Activated CD8-positive, alpha-beta memory T cell treated with anti-CD3 and anti-CD28 coated beads for 36 hours (primary cell): Measurements from ENCODE around the gene GRAMD4. TPM values are rescaled to one million over a fixed set of nuclear protein-coding genes. Genes with fewer than 3 reads are reported as not detected.

Source experiments
- CTCF ChIA-PET: fragments of 350-600 bp; sonication (Branson Sonifier 250); formaldehyde crosslinking; loops from one replicate; lab custom pipeline; 2021; ENCODE audit warnings: antibody characterized with exemption; lab: Charles Lee
- POLR2A ChIA-PET: fragments of 350-600 bp; sonication (Branson Sonifier 250); formaldehyde crosslinking; loops from one replicate; lab custom pipeline; 2021; ENCODE audit warnings: antibody characterized with exemption; lab: Charles Lee
- total RNA-seq, 2 experiments: library from RNA; stranded (reverse); gene quantifications; one replicate each; pipeline ENCODE4 v1.2.3, GENCODE V29; 2021

GRAMD4 gene
- total RNA-seq, 2 experiments from 2014 or later = 31.4 to 36.4 TPM

DNA sequence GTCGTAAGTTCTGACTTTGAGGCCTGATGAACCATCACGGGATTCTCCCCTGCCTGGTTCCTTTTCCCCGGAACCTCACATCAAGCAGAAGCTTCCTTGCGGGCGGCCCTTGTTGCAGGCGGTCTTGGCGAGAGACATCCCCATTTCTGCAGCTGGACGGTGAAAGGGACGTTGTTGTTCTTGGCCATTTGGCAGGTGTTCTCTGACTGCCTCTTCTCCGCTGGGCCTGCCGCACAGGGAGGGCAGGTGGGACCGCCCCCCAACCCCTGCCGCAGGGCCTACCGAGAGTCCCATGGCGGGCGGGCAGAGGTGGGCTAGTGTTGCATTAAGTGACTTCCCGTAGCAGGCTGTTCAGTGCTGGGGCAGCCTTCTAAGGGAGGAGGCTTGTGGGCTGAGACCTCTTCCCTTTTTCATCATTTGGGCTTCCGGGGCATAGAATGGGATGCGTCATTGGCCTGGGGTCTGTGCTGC is 26.9 kb upstream of the GRAMD4 start:
- ChIA-PET POLR2A (no interaction called here), CTCF (no interaction called here)

DNA sequence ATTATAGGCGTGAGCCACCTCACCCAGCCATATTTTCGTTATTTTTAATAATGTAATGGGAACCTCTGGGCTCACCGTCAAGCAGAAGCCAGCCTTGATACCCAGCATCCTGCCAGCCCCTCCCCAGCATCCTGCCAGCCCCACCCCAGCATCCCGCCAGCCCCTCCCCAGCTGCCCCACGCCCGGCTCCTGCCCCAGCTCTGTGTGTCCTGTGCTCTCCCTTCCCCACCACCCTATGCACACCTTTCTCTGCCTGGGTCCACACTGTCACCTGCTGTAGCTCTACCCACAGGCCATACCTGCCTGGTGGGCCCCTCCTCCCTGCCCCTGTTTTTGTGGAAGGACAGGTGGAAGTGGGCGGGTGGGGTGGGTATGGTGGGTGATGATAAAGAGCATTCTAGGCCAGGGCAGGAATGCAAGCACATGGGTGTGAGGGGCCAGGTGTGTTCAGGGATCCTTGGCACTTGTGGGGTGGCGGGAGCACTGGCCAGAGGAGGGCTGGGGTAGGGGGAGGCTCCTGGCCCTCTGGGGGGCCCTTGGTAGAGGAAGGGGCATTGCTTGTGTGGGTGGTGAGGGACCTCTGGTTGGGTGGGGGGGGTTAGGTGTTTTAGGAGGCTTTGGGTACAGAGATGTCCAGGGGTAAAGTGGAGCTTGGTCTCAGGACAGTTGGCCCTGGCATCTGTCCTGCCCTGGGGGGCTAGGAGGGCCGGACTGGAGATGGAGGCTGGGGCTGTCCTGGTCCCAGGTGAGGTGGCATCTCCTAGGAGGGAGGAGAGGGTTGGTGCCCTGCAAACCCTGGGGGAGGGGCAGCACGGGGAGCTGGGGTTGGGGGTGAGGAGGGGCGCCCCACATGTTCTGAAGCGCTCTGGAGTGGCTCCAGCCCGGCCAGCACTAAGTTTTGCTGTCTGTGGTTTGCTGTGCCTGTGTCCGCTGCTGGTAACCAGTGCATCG is 25.9 kb upstream of the GRAMD4 start:
- ChIA-PET CTCF (no interaction called here), POLR2A (no interaction called here)

DNA sequence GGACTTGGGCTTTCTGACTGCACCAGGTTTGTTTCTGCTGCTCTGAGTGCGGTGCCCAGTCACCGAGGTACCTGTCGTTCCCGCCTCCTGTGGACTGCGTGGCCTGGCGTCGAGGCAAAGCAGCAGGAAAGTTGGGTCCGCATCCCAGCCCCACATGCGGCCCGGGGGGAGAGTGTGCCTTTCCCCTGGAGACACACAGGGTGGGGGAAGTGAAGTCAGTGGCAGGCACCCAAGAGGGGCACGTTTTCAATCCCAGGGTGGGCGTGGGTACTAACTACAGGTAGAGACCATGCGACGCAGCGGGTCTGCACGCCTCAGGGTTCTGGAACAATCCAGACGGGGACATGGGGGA is 25.3 kb upstream of the GRAMD4 start:
- POLR2A ChIA-PET = no interaction called here
- CTCF ChIA-PET = no interaction called here

DNA sequence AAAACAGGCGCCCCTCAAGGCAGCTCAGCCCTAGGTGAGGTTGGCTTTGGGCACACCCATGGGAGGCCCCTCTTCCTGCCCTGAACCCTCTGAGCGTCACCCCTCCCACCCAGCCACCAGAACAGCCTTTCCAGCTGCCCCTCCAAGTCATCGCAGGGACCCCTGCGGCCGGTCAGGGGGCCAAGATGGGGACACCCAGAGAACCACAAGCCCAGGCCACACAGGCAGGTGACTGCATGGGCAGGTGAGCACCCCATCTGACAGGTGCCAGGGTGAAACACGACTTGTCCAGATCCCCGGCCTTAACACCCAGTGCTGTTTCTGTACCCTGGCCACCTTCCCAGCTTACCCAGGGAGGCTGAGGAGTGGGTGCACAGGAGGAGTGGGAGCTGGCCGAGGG is 24.6 kb upstream of the GRAMD4 start:
- POLR2A ChIA-PET = no interaction called here

DNA sequence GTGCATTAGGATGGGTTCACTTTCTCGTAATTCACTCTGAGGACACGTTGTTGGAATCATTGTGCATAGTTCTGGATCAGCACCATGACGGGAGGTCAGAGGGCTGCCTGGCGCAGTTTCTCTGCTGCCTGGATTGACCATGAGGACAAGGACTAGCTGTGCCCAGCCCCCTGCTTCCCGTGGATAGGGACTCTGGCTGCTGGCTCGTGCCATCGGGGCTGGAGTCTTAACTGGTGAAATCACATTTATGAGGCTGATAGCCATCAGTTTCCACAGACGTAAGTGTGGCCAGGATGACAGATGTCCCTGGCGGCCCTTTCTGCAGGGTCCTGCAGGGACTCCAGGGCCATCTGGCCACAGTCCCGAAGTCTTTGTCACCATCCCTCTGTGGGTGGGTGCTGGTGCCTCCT is 24.1 kb upstream of the GRAMD4 start:
- ChIA-PET CTCF (no interaction called here), POLR2A (no interaction called here)

More for the DNA sequence above, 24.6 kb upstream of the GRAMD4 start:
- CTCF ChIA-PET = no interaction called here

DNA sequence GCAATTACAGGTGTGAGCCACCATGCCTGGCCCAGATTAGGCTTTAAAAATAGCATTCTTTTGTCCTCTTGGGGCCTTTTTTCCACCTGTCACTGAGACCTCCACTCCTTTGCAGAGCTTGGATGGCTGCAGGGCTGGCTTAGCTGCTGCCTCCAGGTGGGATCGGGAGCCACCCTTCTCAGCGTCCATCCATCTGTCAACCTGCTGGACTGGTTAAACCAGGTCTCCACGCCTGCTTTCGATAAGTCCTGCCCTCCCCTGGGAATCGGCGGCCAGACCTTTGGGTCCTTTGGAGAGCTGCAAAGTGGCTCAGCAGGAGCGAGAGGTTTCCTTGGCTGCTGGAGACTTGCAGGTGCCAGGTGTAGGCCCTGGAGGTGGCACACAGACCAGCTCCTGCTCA is 23.4 kb upstream of the GRAMD4 start:
- ChIA-PET POLR2A (no interaction called here), CTCF (no interaction called here)

DNA sequence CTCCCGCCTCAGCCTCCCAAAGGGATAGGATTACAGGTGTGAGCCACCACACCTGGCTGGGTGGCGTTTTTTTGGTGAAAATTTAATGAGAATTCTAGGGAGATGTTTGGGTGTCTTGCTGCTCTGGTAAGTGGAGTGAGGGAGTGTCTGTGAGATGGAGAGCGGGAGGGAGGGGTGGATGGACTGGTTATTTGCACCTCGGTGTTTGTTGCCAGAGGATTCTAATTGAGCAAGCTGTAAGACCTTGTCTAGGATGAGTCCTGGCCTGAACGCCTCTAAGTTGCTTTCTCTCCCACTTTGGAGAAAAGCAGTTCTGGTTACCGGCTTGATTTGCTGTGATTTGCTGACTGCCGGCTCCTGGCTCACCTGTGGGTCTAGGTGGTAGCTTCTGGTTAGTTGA is 22.0 kb upstream of the GRAMD4 start:
- CTCF ChIA-PET = no interaction called here
- POLR2A ChIA-PET = no interaction called here

DNA sequence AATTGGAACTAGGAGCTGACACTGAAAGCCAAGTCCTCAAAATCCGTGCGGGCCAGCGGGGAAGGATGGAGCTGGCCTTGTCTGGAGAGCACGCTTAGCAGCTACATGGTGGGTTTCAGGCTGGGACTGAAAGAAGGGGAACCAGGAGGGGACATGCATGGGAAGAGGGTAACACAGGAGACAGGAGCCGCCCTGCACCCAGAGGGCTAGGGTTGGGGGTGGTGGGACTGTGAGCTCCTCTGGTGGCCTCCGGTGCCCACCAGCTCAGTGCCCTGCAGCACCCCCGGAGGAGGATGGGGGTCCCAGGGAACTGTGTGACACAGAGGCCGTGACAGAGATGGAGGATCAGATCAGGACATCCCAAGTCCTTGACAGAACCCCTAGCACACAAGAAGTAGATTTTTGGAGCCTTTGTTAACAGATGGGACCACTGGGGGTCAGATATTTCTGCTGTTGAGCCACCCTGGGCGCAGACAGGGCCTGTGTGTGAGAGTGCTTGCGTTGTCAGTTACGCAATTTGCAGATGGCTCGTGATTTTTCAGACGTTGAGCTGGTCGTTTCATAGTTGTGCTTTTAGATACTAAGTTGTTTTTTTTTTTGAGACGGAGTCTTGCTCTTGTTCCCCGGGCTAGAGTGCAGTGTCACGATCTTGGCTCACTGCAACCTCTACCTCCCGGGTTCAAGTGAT is 21.3 kb upstream of the GRAMD4 start:
- ChIA-PET POLR2A (no interaction called here), CTCF (no interaction called here)

DNA sequence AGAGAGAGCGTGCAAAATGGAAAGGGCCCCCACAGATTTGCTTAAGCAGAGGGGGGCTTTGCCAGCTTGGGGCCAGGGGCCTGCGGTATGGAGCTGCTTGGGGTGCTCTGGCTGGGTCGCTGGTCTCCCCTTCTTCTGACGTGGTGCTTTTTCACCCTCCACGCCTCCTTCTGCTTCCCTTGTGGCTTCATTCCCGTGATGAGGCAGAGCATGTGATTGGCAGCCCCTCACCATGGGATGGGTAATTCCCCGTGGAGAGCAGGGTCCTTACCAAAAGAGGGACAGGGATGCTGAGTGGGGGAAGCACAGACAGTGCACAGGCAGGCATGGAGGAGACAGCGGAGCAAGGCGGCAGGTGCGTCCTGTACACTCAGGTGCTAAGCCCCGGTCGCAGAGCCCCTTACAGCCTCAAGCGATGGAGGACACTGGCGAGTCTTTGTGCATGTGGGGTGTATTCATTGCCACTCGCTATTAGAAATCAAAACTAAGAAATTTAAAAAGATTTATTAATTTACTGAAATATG is 19.9 kb upstream of the GRAMD4 start:
- ChIA-PET POLR2A (interaction anchor here (0.8 kb wide), 1 partner anchor 12 kb away, joined by 3 read pairs; no protein-coding TSS in a partner anchor), CTCF (no interaction called here)

DNA sequence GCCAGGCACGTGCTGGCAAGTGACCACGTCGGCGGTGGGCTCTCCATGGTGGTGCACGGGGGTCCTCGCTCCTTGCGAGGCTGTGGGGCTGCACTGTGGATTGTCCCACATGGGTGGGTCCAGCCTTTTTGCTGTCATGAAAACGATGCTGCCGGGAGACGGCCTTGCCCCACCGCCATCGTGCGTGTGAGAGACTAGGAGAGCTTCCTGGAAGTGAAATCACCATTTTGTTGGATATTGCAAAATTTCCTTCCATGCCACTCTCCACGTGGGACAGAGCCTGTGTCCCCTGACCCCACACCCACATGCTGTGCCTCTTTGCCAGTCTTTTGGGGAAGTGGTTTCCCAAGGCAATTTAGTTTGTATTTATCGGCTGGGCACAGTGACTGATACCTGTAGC is 18.2 kb upstream of the GRAMD4 start:
- POLR2A ChIA-PET = no interaction called here
- CTCF ChIA-PET = no interaction called here

DNA sequence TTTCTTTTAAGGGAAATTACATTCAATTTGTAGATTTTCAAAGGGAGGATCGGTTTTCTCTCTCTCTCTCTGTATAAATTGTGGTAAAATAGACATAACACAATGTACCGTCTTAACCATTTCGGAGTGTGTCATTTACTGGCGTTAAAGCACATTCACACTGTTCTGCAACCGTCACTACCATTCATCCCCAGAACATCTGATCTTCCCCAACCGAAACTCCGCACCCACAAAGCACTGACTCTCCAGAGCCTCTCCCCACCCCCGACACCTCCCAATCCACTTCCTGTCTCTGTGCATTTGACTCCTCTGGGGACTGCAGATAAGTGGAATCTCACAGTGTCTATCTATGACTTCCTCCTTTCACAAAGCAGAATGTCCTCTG is 15.9 kb upstream of the GRAMD4 start:
- ChIA-PET CTCF (no interaction called here), POLR2A (no interaction called here)

DNA sequence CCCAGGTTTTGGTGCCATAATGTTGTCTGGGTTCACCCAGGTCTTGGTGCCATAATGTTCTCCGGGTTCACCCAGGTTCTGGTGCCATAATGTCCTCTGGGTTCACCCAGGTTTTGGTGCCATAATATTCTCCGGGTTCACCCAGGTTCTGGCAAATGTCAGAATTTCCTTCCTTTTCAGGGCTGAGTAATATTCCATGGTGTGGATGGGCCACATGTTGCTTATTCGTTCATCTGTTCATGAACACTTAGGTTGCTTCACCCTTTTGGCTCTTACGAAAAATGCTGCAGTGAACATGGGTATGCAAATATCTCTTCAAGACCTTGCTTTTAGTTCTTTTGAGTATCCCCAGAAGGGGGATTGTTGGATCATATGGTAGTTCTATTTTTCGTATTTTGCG is 15.1 kb upstream of the GRAMD4 start:
- POLR2A ChIA-PET = no interaction called here
- CTCF ChIA-PET = no interaction called here

DNA sequence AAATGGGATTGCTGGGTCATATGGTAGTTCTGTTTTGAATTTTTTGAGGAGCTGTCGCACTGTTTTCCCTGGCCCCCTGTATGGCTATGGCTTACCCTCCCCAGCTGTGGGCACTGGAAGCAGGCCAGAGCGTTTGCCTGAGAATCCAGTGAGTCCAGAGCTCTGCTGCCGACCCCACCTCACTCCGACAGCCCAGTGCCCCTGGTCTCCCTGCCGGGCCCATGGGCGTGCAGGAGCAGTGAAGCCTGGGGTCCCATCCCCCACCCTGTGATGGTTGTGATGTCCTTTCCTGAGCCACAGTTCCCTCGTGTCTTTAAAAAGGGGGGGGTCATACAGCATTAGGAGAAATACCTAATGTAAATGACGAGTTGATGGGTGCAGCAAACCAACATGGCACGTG is 13.3 kb upstream of the GRAMD4 start:
- POLR2A ChIA-PET = no interaction called here
- CTCF ChIA-PET = no interaction called here

DNA sequence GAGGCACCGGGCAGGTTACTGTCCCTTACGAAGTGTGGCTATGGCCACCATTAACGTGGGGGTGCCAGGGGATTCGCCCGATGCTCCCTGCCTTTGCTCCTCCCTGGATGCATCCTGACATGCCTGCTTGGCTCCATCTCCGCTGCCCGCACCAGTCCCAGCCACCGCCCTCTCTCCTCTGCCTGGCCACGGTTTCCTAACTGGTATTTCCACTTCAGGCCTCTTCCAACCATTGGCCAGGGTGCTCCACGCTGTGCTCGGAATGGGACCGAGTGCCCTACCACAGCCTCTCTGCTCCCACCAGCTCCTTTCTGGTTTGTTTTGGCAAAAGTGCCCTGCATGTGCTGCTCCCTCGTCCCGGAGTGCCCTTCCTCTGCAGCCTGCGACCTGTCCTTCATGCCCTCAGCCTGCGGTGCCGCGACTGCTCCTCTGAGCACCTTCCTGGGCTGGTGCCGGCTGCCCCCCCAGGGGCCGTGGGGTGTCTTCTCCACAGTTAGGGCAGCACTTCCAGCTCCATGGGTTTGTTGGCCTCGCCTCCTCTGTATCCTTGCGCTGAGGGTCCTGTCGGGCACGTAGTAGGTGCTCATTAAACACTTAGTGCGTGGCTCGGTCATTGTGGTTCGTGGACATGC is 12.6 kb upstream of the GRAMD4 start:
- POLR2A ChIA-PET = no interaction called here
- CTCF ChIA-PET = interaction anchor here (1.4 kb wide), 1 partner anchor 19 kb away, joined by 3 read pairs; no protein-coding TSS in a partner anchor

DNA sequence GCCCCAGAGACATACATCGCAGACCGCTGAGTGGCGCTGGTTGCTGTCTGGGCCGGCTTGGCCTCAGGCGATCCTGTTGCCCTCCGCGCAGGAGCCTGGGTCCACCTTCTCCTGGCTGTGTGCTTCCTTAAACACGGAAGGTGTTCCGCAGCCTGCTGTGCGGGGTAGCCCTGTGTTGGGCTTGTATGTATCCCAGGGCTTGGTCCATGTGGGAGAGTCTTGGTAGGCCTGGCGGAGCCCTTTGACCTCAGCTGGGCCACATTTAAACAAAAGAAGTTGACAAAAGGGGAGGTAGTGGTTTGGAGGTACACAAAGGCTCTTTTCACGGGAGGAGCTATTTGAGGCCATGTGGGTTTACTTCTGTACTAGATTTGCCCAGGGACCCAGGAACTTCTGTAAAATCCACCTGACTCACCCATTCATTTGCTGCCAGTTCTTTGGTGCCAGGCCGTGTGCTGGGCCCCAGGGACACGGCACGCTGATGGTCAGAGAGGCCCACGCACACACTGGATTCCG is 11.0 kb upstream of the GRAMD4 start:
- POLR2A ChIA-PET = no interaction called here
- CTCF ChIA-PET = no interaction called here

DNA sequence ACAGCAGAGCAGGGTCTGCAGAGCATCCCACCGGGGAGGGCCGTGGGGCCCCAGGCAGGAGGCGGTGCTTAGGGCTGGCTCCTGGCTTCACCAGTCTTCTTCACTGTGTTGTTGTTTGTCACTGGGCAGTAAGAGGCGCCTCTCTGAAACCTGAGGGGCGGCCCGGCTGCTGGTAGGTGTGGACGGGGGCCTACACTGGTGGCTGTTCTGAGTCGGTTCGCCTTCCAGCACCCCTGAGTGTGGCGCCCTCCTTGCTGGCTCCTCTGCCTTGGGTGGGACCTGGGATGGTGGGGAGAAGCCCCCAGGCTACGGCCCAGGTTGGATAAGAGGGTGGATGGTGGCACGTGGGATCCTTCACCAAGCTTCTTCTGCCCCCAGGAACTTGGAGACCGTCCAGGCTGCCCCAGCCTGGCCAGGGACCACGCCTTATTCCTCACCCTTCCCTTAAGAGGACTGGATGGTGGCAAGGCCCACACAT is 10.4 kb upstream of the GRAMD4 start:
- POLR2A ChIA-PET = no interaction called here
- CTCF ChIA-PET = no interaction called here

DNA sequence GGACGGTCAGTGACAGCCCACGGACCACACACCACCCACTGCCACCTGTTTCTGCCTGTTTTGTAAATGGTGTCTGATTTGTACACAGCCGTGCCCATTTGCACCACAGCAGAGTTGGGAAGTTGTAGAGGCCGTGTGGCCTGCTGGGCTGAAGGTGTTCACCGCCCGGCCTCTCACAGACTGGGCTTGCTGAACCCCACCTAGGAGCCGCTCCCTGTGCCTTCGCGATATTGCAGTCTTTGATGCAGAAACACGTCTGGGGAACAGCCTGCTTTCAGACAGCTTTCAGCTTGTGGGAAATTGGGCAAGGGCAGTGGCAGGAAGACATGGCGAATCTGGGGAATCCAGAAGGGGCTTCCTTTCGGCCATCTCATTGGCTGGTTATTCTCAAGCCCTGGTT is 9.8 kb upstream of the GRAMD4 start:
- CTCF ChIA-PET = interaction anchor here (0.7 kb wide), 1 partner anchor 1740 kb away, joined by 3 read pairs; no protein-coding TSS in a partner anchor
- POLR2A ChIA-PET = no interaction called here

DNA sequence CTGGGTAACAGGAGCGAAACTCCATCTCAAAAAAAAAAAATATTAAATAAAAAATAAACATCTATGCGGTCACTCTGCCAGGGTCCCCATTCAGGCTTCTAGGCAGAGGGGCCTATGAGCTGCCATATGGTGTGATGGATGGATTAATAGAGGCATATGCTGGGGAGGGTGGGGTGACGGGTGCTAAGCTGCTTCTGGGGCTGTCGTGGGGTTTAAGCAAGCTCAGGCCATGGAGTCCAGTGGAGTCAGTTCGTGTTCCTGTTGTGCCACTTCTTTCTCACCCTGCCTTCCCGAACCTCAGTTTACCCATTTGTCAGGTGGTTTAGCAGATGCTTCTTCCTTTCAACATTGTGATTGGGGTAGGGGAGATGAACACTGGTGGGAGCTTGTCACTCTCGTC is 9.0 kb upstream of the GRAMD4 start:
- ChIA-PET POLR2A (interaction anchor here (0.7 kb wide), 1 partner anchor 114 kb away, joined by 5 read pairs; no protein-coding TSS in a partner anchor), CTCF (interaction anchor here (0.7 to 1.8 kb wide), 3 partner anchors 48 to 1741 kb away, joined by 3 to 6 read pairs (median 3); no protein-coding TSS in a partner anchor)

DNA sequence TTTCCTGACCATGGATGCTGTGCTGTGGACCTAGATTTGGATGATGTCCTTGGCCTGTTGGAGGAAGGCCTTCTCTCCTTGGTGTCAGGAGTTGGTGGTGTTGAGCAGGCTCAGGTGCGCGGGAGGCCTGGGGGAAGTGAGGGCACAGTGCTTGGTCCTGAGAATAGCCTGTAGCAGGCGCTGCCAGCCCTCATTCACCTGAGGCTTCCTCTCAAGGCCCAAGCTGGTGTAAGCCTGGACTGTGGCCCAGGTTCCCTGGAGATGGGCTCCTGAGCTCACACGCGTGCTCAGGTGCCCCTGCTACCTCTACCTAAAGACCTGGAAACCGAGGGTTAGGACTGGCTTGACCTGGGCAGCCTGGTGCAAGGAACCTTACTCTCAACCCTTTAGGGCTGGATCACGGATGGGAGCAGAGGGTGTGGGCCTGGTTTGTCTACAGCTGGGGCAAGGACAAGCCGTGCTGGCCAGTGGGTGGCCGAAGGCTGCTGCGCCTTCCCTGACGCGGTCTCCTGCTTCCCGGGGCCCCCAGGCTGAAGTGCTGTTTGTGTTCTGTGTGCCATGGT is 7.8 kb upstream of the GRAMD4 start:
- CTCF ChIA-PET = interaction anchor here (1.7 to 1.8 kb wide), 2 partner anchors 23 to 49 kb away, joined by 3 to 6 read pairs; no protein-coding TSS in a partner anchor
- POLR2A ChIA-PET = interaction anchor here (0.7 kb wide), 1 partner anchor 12 kb away, joined by 3 read pairs; no protein-coding TSS in a partner anchor
